RKO (cell line): Measurements from ENCODE around the gene MYH15.
"Not testable (repeated sequence)": the region's sequence is repeated elsewhere in the genome, so short reads cannot be mapped to it uniquely, and the experiment has no call there.

ENCODE experiments used
- DNase-seq: peaks from one replicate; pipeline ENCODE4 v3.0.0-alpha.2; 2016; ENCODE audit warnings: low spot score

MYH15 gene

DNA sequence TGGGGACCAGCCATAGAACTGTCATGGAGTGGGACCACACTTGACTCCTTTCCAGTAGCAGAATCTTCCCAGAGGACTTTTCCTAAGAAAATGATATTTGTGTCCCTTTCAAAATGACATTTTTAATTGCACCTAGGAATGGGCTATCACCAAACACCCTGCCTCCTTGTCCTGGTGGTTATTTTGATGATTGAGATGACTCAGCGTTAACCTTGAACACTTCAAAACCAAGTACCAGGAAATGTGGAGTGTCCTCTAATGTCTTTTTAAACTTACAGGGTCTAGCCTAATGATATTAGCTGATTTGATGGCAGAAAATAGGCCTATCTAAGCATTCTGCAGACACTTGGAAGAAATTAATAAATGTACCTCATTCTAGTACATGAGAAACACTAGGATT is 123.3 kb downstream of the MYH15 start:
- DNase-seq = no peak

DNA sequence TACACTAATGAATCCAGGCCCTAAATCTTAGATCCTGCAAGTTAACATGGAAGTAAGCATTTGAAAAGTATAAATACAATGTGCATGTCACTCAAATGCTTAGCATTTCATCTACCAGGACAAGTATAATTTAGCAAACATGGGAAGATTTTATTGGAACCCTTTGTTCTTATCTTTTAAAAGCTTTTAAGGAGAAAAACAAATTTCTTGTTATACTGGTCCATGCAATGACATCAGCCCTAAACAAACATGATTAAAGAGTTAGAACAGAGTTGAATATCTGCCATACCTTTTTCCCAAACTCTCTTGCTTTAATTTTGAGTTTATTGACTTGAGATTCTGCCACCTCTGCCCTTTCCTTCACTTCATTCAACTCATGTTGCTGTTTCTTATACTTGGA is 127.1 kb downstream of the MYH15 start:
- DNase-seq = no peak

DNA sequence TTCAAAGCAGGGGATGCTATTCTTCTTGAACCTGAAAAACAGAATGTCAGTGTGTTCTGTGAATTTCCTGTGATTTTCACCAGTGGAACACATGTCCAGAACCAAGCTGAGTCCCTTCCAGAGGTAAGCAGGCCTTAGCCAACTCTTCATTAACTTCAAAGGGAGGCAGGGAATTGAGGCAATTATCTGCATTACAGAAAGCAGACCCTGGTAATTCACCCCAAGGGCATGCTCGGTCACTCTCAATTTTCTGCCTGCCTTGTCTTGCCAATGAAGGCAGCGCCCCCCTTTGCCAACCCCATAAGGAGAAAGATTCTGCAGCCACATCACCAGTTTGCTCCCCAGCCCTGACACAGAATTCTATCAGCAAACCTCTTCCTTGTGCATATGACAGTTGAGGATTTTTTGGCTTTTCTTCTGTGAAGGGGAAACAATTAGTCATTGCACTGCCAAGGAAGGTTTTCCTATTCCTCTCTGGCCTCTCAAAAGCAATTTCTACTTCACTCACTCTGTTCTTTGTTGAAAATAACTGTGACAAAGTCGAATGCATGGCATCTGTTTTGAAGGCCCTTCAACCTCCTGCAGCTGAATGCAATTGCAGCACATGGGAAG is 128.8 kb downstream of the MYH15 start:
- no peak for DNase-seq

DNA sequence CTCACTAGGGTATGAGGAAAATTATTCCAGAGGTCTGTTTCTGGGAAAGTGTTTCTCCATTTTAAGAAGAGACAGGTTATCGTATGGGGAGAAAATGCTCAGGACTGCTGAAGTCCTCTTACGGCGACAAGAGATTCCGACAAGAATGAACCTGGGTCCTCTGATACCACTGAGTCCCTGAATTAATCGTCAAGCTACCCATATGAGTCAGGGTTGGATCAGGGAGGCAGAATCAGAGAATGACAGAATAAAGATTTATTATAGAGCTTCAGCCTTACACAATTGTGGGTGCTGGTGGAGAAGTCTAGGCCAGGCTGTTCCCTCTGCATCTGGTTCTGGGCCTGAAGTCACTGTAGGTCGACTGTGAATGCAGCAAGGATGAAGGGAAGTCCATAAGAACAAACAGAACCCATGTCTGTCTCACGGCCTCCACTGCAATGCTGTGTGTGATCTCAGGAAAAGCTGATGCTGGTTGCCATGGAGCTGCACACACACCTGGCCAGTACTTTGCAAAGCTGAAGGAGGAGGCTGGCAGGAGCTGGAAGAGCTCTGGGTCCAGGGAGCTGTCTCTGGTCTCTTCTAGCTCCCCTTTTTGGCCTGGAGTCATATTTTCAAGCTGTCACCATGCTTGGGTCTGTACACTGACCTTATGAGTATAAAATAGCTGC is 130.1 kb downstream of the MYH15 start:
- DNase-seq = no peak

DNA sequence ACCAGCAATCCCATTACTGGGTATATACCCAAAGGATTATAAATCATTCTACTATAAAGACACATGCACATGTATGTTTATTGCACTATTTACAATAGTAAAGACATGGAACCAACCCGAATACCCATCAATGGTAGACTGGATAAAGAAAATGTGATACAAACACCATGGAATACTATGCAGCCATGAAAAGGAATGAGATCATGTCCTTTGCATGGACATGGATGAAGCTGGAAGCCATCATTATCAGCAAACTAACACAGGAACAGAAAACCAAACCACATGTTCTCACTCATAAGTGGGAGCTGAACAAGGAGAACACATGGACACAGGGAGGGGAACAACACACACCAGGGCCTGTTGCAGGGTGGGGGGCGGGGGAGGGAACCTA is 131.4 kb downstream of the MYH15 start:
- DNase-seq = not testable (repeated sequence)

DNA sequence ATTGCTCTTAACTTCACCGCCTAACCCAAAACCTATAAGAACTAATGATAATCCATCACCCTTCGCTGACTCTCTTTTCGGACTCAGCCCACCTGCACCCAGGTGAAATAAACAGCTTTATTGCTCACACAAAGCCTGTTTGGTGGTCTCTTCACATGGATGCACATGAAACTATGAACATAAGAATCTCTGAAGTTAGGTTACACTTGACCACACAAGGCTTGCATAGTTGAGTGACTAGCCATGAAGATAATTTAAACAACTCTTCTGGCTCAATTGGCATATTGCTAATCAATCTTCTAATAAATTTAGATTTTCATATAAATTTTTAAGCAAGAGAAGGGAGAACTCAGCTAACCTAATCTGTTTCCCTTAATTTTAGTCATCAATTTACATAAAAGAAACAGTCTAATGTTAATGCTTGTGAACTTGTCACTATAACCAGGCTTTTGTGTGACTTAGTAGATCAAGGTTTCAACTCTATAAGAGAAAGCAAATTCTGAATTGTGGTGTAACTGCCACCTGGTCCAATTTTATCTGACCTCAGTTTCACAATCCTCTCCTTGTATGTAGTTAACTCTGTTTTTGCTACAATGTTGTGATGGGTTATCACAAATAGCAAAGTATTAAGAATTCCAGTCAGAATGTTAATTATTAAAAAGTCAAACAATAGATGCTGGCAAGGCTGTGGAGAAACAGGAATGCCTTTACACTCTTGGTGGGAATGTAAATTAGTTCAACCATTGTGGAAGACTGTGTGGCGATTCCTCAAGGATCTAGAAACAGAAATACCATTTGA is 132.0 kb downstream of the MYH15 start:
- no peak for DNase-seq

DNA sequence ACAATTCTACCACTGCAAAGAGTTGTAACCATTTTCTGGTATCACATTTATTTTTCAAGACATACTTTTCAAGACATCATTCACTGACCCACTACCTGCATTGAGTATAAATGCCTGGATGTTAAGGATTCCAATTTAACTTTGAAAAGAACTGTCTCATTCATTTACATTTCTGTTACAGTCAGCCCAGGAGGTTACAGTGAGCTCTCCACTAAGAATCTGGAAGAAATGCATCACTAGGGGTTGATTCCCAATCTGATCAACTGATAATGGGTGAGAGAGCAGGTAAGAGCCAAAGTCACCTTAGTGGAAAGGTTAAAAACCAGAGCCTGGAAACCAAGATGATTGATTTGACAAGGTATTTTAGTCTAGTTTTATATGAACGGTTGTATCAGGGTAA is 133.0 kb downstream of the MYH15 start:
- no peak for DNase-seq

DNA sequence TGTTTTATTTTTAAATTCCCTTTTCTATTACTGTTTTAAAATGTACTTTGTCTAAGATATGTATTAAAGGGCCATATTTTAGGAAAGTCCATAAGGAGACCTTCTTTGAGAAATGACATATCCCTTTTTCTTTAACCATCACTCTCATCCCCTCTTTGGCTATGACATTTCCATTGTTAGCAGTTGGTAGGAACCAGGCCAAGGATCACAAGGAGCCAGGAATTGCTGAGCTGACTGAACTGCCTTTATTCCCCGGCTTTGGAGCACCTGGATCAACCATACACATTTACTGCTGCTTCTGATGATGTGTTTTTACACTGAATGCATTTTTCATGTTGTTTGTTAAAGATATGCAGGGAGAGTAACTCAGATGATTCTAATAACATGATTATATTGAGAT is 134.4 kb downstream of the MYH15 start:
- DNase-seq = no peak

DNA sequence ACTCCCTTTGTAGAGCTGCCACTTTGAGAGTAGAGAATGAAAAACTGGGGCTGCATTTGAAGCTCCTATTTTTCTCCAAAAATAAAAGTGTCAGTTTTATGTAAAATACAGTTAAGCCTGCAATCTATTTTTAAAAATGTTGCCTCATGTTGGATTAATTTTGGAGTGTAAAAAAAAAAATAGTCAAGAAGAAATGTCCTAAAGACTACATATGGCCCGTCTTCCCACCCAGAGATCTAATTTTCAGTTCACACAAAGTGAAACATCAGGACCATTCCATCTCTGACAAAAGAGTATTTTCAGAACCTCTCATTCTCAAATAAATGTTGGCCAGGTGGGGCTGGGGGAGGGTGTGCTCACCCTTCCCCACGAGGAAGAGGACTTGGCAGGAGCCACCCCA is 151.4 kb downstream of the MYH15 start:
- no peak for DNase-seq

DNA sequence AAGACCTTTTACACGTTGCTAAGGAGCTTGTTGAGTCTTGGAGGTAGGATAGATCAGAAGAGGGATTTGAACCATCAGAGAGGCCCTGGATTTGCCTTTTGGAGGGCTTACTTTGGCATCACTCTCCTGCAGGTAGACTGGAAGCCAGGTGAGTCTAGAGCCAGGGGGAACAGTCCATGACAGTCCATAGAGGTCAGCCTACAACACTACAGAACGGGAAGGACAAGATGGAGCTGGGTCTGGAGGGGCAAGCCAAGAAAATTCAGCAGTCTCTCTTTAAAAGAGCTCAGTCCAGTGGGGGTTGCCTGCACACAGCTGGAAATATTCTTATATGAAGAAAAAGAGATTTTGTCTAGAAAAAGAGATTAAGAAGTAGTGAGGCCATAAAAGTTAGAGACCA is 153.4 kb downstream of the MYH15 start:
- DNase-seq = no peak

DNA sequence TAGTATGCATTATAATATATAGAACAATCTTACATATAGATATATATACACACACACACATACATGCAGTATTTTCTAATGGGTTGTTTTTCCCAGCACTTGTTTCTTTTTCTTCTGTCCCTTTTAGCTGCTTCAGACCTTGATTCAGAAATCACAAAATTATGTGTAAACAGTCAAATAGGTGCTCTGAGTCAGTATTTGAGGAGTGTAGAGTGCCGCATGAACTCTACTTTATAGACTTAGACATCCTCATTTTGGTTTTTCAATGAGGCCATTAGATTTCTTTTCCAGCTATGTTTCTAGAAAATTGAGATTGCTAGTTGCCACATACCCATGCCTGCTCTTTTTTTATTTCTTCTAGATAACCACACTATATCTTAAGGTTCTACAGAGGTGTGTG is 155.8 kb downstream of the MYH15 start:
- DNase-seq = no peak

DNA sequence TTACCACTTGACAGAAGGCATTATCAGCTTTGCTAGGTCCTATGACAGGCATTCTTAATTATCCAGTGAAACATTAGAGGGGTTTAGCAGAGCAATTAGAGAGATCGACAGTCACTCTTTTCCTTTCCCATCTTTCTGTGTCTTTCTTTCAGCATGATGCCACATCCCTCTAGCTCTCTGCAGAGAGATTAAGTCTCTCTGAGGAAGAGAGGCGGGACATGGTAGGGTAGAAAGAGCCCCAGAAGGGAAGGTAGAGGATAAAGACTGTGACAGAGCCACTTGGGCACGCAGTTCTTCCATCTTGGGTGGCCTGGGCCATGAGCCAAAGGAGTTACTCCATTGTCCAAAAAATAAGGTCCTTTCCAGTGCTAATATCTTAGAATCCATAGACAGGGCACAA is 158.2 kb downstream of the MYH15 start:
- no peak for DNase-seq

DNA sequence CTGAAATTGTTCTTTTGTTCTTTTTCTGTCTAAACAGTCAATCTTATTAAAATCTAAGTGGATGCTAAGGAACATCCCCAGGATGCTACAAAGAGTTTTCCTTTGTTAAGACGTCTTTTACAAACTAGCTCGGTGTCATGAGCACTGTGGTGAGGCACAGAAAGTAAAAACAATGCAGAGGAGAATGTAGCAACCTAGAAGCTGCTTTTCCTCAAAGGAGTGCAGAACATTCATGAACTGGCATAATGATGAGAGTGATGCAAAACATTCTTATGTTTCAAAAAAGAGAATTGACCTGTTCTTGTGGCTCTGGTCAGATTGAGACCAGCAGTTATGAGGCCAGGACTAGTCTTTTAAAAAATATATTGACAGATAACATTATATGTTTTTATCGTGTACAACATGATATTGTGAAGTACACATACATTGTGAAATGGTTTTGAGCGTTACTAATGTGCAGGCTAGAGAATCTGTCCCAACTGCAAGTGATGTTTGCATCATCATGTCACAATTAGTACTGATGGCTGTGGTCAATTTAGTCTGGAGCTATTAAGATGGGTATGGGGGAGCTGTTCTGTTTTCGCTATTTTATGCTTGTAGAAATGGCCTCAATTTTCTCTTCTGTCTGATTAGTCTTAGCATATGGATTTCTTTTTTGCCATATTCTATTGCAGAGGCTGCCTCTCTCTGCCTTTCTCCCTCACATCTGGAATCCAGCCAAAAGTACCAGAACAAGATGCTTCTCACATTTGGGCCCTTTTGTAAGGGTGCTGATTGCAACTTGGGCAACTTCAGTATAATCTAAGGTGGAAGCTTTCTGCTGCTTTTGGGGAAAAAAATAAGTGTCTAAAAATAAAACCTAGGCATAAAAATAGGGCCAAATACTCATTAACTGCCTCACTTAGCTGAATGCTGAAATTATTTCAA is 163.8 kb downstream of the MYH15 start:
- DNase-seq = no peak

DNA sequence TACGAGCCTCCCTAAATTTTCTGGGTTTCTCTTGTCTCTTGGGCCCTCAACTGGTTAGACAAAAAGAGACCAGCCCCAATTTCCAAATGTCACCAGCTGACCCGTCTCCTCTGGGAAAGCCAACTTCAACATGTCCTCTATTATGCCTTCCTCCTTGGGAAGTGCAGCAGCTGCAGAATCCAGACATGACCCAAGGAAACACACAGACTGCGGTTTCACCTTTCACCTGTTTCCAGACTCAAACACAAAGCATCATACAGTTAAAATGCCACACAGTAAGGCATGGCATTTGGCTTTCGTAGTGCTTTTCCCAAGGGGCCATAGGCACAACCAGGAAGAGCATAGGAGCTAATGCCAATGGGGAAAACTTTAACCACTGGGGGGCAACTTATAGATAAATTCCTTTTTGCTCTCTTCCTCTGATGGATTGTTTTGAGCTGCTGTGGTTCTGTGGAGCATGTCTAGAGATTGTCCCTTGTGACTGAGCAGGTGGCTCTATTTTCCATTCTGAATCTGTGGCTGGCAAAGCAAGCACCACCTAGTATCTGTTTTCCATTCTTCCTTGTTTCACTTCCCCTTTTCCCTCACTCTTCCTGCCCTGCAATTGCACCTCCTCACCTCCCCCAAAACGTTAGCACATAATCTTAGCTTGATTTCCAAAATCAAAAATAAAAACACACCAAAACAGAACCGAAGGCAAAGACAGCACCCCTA is 164.7 kb downstream of the MYH15 start:
- DNase-seq = no peak

DNA sequence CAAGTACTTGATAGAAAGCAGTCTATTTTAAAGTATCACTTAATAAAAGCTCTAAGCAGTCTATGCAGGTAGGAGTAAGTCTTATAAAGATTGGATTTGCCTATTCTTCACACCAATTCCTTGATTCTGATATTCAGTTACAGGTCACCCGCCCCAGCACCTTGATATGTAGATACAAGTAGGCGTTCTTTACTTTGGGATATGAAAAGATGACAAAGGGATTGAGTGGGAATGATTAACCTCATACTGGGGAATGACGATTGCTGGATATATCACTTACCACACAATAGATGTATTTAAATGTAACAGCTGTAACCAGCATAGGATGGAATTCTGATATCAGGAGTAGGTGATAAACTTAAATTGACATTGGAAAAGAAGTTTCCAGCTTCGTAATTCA is 166.9 kb downstream of the MYH15 start:
- DNase-seq = no peak

DNA sequence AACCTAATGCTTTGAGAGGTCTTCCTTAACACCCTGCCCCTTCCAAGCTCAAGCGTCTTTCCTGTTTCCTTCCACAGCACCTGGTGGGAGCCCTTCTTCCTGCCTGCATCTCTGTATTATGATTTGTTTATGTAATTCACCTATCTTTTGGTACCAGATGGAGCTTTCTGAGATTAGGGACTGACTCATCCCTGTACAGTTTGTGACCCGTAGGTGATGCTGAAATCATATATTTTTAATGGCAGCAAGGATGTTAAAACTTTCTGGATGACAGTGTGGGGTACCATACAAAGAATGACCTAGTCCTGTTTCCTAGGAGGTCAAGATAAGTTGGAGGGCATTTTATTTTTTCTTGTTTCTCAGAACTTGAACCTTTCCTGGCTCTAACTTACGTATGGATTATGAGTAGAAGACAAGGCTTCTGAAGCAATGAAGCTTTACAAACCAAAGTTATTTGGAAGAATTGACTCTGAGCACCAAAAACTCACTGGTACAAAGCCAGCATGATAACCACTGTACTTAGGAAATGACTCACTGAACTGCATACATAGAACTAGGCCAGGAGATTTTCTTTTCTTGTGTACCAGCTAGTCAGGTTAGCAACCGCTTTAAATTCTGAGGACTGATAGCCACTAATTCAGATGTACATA is 167.4 kb downstream of the MYH15 start:
- DNase-seq = peak; percentile 4

DNA sequence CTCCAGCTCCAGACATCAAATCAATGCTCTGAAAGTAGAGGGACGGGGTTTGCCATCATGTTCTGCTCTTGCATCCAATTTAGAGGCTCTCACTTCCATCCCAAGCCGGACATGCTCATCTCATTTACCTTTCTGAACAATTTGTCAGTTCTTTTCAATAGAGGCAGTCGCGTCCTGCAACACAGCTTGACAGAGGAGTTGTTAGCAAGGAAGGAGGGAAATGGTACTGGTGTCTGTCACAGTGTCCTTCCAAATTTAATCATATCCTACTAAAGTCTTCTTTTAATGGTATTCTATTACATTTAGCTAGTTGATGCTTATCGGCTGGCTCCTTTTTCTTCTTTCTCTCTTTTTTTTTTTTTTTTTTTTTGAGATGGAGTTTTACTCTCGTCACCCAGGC is 168.5 kb downstream of the MYH15 start:
- no peak for DNase-seq

DNA sequence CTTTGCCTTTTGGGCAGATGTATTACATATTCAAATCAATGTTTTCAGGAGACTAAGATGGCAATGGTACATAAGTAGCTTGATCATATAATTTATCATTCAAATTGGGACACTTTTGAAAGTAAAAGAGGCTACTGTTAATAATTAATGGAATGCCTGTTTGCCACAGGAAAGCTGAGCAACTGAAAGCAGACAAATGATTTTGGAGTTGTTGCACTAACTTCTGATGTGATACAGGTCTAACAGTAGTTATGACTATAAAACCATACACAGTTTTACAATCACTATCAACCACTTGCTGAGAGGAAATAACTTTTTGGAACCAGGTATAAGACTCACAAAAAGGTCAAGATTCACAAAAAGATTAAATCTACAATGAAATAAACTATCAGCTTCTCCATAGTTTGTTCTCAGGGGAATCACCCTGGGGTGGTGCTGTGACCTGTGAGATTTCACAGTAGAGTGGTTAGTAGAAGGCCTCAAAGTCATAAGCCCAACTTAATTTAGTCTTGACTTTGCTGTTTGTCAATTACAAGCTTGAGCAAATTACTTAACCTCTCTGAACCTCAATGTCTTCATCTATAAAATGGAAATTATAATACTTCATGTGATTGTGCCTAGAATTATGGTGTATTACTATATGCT is 171.4 kb downstream of the MYH15 start:
- DNase-seq = no peak

DNA sequence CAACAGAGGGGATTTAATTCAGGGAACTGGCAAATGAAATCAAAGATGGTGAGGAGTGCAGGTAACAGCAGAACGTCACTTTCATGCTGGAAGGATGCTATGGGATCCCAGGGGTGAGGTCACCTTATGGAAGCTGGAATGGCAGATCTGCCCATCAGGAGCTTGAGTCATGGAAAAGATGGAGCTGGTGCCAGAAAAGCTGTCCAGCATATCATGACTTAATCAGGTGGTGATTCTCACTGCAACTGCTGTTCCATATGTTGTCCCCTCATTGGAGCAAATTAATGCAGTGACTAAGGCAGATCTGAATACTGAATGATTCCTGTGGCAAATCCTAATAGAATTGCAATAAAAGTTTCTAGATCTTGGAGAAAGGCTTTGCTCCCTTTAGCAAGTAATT is 175.7 kb downstream of the MYH15 start:
- peak; percentile 45 for DNase-seq

DNA sequence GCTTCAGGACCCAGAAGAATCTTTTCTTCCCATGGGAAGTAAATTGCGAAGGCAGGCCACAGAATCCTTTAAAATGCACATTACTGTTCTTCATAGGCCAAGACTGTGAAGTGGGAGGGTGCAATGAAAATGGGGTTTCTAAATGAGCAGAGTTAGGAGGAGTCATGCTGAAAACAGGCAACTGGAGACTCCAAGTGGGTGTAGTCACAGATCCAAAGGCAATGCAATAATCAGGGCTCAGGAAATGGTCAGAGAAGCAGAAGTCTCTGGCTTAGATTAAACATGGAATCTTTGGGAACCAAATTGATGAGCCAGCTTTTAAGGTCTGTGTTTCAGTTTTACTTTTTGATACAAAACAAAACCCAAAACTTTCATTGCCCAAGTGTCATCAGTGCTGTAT is 176.4 kb downstream of the MYH15 start:
- DNase-seq = no peak

DNA sequence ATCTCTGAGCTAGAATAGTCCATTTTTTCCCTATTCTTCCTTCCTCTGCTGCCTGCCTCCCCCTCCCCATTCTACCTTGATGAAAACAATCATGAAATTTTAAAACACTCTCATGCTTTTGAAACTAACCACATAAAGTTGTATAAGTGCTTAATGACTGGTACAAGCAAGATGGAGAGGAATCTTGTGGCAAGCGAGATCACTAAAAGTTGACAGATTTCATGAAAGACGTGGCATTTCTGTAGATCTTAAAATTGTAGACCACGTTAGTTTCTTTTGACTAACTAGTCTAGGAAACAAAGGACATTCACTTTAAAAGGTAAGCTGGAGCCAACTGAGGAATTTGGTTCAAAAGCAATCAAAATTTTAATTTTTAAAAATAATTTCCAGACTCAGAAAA is 178.6 kb downstream of the MYH15 start:
- DNase-seq = no peak
